ENCODE measurements around the gene PACRG. TPM values are rescaled to one million over a fixed set of nuclear protein-coding genes. Genes with fewer than 3 reads are reported as not detected.

PACRG gene
- total and polyA plus RNA-seq, 10 of the 15 experiments (the other 5 are each of a cell fraction or from before 2014, with no cell fraction given), result not detected

GRCh38 chr6:163318071-163318786, 590.5 kb downstream of the PACRG start:
- no TSS peak for BruUV-seq (replicated peaks)
- H3K4me1 ChIP-seq (ENCODE audit: control insufficient read depth, insufficient read depth, low read length), result no peaks in the 10 kb centered on the region
- ChIA-PET CTCF (no interaction called here), SMC1A (ENCODE audit: uncharacterized antibody, unreplicated experiment) (no interaction called here), POLR2A (no interaction called here), RAD21 (ENCODE audit: unreplicated experiment) (no interaction called here)
- no peak overlapping the region for H3K4me2 ChIP-seq (ENCODE audit: control insufficient read depth, insufficient read depth)
- H4K20me1 ChIP-seq (ENCODE audit: control insufficient read depth, insufficient read depth), result no peaks in the 10 kb centered on the region; the same call in 1 of the 2 replicates
- no peak for TF ChIP-seq ZNF622 (IDR thresholded peaks at IDR 0.05)
- no peak for TF ChIP-seq CREB1 (IDR thresholded peaks at IDR 0.05; ENCODE audit: low read depth)
- no peak for TF ChIP-seq TCF12 (IDR thresholded peaks at IDR 0.05; ENCODE audit: low read depth, low read length)
- TF ChIP-seq MTA3 (IDR thresholded peaks at IDR 0.05; ENCODE audit: borderline replicate concordance, low read length), result no peak
- TF ChIP-seq MEF2B (IDR thresholded peaks at IDR 0.05; ENCODE audit: partially characterized antibody, poor library complexity, severe bottlenecking), result no peak
- no peak for TF ChIP-seq TAF1 (IDR thresholded peaks at IDR 0.05; ENCODE audit: borderline replicate concordance, low read depth, low read length)
- 53% methylated on average over 13 of the region's 13 CpGs for WGBS (ENCODE audit: insufficient coverage, insufficient replicate concordance, low lambda C conversion rate, missing lambda C conversion rate)
- no peak overlapping the region for H2AFZ ChIP-seq (ENCODE audit: control insufficient read depth, low read depth, low read length)
- intact Hi-C loops (cut with micrococcal nuclease; ENCODE audit: unreplicated experiment), result no loop called here
- H3K9ac ChIP-seq (ENCODE audit: control insufficient read depth, insufficient read depth, low read length), result no peak overlapping the region
- H3K27ac ChIP-seq (ENCODE audit: control insufficient read depth, insufficient read depth), result no peak overlapping the region
- H3K27me3 ChIP-seq (replicated peaks in 1 of 2; ENCODE audit: control insufficient read depth in 2 of 2, insufficient read depth in 2 of 2, low read length in 1 of 2), result no peaks in the 10 kb centered on the region; a peak in 2 of 4 replicates
- in situ Hi-C loops (cut with MboI), result no loop called here
- DNase-seq (ENCODE audit: low read depth, low spot score) (no peak), FAIRE-seq (no peak), ATAC-seq (no peak)
- no peaks in the 10 kb centered on the region for H3K79me2 ChIP-seq (ENCODE audit: control insufficient read depth, insufficient read depth, low read length)
- H3K4me3 ChIP-seq, result no peak overlapping the region
- H3K36me3 ChIP-seq (ENCODE audit: control insufficient read depth in 2 of 2, insufficient read depth in 2 of 2, low read length in 1 of 2), result no peaks in the 10 kb centered on the region
- no peaks in the 10 kb centered on the region for H3K9me3 ChIP-seq (replicated peaks; ENCODE audit: control insufficient read depth, insufficient read depth, low read length)

GRCh38 chr6:163319609-163320366, 592.0 kb downstream of the PACRG start:
- Histone ChIP-seq H3K4me3 (no peak overlapping the region), H4K20me1 (ENCODE audit: control insufficient read depth, insufficient read depth) (no peaks in the 10 kb centered on the region; the same call in 1 of the 2 replicates), H3K27me3 (replicated peaks in 1 of 2; ENCODE audit: control insufficient read depth in 2 of 2, insufficient read depth in 2 of 2, low read length in 1 of 2) (no peaks in the 10 kb centered on the region; a peak in 1 of 4 replicates), H3K4me2 (ENCODE audit: control insufficient read depth, insufficient read depth) (no peak overlapping the region), H3K9ac (ENCODE audit: control insufficient read depth, insufficient read depth, low read length) (no peak overlapping the region), H3K36me3 (ENCODE audit: control insufficient read depth in 2 of 2, insufficient read depth in 2 of 2, low read length in 1 of 2) (no peaks in the 10 kb centered on the region), H3K4me1 (ENCODE audit: control insufficient read depth, insufficient read depth, low read length) (no peaks in the 10 kb centered on the region), H3K9me3 (replicated peaks; ENCODE audit: control insufficient read depth, insufficient read depth, low read length) (no peaks in the 10 kb centered on the region), H3K27ac (ENCODE audit: control insufficient read depth, insufficient read depth) (no peak overlapping the region), H3K79me2 (ENCODE audit: control insufficient read depth, insufficient read depth, low read length) (no peaks in the 10 kb centered on the region), H2AFZ (ENCODE audit: control insufficient read depth, low read depth, low read length) (no peak overlapping the region)
- ChIA-PET CTCF (interaction anchor here (0.6 to 0.8 kb wide), 2 partner anchors 148 to 385 kb away, joined by 3 read pairs; no protein-coding TSS in a partner anchor), POLR2A (no interaction called here), RAD21 (ENCODE audit: unreplicated experiment) (no interaction called here), SMC1A (ENCODE audit: uncharacterized antibody, unreplicated experiment) (no interaction called here)
- TF ChIP-seq PKNOX1 (IDR thresholded peaks at IDR 0.05), result no peak
- TF ChIP-seq ZNF687 (IDR thresholded peaks at IDR 0.05), result no peak
- WGBS (ENCODE audit: insufficient coverage, insufficient replicate concordance, low lambda C conversion rate, missing lambda C conversion rate), result 19% methylated on average over 10 of the region's 10 CpGs
- in situ Hi-C loops (cut with MboI) (no loop called here), intact Hi-C loops (cut with micrococcal nuclease; ENCODE audit: unreplicated experiment) (no loop called here)
- ATAC-seq, result no peak
- DNase-seq (ENCODE audit: low read depth, low spot score), result no peak
- no peak for FAIRE-seq
- BruUV-seq (replicated peaks), result no TSS peak
